Fibroblast of the conjunctiva (primary cell): ENCODE measurements around the gene MTHFSD.

ENCODE experiments used
- DNase-seq: peaks from one replicate; pipeline ENCODE4 v3.0.0-alpha.2; 2010; ENCODE audit warnings: low read depth

MTHFSD gene

GRCh38 chr16:86550281-86550680, 4.8 kb downstream of the MTHFSD start:
- no peak for DNase-seq

GRCh38 chr16:86549893-86550190, 5.2 kb downstream of the MTHFSD start:
- no peak for DNase-seq

GRCh38 chr16:86549076-86549892, 5.8 kb downstream of the MTHFSD start:
- no peak for DNase-seq

GRCh38 chr16:86547286-86547685, 7.7 kb downstream of the MTHFSD start:
- DNase-seq: no peak

DNA sequence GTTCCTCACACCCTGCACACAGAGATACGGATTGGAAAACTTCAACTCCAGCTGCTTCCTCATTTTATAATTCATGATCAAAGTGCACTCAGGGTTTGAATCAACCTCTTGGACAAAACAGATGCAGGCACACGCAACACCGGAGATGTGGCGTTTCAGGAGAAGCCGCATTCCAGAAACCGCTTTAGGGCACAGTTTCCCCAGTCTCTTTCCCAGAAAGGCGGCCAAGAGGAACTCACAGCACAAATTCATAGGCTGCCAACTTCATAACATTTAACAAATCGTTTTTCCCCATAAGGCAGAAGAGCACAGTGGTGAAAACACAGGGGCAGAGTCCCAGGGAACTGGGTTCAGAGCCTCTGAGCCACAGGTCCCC, 8.4 kb downstream of the MTHFSD start:
- no peak for DNase-seq

DNA sequence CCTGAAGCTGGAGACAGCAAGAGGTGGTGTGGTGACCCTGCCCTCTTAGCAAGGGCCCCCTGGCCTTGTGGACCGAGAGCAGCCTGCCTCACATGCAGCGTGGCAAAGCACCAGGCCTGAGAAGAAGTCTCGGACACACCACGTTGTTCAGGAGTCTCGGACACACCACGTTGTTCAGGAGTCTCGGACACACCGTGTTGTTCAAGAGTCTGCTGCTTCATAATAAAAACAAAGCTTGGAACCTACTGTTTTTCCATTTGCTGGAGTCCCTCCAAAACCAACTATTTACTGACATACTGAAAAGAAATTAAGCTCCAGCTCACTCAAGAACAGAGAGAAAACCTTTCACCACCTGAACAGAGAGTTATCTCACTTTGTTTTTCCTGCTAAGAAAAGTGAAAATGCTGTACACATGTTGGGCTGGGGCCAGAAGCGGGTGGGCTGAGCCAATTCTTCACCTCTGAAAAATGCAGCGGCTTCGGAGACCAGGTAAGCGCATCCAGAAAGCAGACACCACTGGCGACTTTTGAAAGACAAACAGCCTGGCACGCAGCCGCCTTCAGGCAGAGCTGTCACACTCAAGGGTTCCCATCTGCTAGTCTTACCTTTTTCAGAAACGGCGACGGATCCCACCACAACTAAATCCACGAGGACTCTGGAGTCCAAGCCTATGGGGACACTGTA, 8.9 kb downstream of the MTHFSD start:
- DNase-seq: no peak

DNA sequence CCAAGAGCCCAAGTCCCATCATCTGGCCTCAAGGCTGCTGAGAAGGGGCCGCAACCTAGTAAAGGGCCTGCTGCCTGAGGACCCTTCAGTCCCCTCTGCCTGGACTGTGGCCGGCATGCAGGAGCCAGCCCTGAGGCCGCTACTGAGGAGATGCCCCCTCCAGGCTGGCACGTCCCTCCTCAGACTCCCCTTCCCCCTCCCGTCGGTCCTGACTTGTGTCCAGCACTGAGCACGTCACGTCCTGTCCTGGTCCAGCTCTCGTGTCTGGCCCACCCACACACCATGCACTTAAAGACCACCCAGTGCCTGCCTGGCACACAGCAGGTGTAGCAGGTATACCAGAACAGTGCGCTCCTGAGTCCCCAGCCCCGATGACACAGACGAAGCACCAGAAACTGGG, 9.6 kb downstream of the MTHFSD start:
- DNase-seq: no peak

- DNase-seq: no peak
Observed at GRCh38 chr16:86542756-86543750, 12.0 kb downstream of the MTHFSD start.

DNA sequence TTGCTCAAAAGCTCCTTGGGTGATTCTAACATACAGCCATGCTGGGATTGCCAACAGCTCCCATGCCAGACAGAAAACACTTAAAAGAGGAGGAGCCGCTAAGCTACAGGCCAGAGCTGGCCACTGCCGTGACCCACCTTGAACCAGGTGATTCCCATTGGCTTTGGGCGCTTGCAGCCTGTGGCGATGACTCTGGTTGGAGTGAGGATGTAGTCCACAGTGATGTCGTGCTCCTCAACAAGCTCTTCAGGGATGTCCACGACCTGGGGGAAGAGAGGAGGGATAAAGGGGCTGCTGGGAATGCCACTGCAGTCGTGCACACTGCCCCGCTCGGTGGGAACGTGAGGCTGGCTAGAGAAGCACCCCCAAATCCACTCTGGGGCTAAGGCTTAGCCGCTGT, 13.5 kb downstream of the MTHFSD start:
- no peak for DNase-seq

DNA sequence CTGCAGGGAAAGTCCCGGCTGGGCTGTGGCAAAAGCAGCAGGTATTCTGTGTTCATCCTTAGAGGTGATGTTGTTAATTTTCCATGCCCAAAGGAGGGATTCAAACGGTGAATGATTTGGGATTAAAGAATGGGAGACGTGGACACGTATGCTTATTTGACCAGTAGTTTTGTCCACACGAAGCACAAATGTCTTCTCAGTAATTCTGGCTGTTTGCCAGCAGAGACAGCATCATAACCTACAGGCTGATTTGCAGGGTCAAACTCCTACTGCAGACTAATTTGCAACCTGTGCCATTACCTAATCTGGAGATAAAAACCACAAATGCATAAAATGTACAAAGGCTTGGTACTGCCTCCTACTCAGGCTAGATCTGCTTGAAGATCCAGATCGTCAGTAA, 14.1 kb downstream of the MTHFSD start:
- no peak for DNase-seq

DNA sequence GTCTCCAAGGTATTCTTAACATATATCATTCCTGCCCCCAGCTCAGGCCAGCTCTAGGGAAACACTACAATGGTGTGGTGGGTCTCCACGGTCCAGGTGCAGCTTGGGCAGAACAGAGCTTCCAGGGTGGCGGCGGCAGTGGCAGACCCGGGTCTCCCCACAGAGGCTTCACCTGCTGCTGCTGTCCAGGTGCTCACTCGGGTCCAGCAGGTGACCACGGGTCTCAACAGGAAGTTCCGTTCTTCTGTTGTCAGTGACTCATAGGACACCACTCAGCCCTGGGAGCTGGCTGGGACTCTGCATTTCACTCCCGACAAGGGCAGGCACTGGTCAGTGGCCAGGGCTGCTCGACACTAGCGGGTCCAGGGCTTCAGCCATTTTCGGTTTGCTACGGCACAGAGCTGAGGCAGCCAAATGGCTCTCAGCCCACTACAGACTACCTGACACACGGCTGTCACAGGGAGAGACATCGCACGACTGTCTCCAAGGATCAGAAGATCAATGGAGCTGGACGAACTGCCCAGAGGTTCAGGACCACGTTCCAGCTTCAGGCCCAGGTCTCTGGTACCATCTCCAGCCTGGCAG, 16.7 kb downstream of the MTHFSD start:
- no peak for DNase-seq

GRCh38 chr16:86537486-86537885, 17.5 kb downstream of the MTHFSD start:
- no peak for DNase-seq

DNA sequence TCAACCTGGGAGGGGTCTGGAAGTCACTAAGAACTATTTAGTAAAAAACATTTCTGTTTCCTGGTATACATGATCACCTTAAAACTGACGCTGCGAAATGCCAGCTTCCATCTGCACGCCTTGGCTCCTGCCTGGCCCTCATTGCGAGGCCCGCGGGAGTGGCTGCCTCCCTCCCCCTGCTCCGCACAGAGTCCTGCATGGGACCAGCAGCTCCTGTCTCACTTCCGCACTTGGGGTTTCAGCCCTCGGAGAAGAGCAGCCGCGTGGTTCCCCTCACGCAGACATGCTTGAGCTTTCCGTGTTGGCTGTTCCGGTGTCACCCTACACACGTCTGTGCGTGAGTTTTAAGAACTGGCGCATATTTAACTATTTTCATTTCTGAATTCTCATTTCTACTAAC, 18.4 kb downstream of the MTHFSD start:
- no peak for DNase-seq

DNA sequence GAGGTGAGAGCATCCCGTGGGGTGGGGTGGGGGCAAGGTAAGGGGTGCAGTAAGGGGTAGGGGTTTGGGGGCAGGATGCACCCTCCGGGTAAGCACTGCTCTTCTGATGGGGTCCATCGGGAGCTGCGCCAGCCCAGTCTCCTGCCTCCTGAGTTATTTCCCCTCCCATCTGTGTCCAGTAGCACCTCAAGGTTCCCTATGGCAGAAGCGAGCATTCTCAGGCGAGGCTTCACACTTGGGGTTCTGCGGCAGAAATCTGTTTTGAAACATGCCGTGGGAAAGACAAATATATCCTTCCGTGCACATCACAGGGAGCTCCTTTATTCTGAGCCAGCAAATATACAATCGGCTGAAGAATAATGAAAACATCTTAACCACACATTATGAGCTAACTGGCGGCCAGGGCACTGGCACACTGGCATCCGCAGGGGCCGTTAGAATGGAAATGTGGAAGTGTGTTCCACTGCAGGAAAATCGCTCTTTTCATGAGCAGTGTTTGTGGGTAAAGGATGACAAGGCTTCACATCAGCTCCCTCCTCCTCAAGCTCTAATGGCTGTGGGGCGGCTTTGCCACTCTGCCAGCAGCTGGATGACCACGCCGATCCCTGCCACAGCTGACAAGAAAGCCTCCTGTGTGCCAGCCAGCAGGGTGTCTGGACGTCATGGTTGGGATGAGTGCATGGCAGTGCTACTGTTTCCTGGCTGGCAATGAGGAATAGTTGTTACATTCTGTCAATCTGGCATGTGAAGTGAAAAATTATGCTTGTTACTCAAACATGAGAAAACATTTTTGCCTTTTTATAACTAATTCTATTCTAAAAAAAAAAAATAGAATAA, 20.0 kb downstream of the MTHFSD start:
- DNase-seq: no peak

DNA sequence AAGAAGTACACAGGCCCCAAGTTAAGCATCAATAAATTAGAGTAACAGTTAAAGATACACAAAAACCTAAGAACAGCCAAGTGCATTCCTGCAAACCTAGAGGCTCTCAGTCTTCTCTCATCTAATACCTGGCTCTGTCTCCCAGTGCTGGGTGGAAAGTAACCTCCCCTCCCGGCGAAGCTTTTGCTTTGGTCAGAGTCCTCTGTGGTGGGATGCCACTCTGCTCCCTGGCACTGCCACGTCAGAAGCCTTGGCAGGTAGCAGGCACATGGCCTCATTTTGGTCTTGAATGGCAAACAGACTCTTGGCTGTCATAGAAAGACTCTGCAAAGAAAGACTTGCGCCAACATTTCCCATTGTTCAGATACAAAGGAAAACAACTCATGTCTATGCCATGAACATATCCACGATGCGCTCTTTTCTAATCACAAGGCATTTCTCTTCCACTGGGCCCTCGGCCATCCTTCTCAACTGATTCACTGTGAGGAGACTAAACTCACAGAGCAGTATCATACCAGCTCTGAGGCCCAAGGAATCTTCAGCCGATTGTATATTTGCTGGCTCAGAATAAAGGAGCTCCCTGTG, 21.2 kb downstream of the MTHFSD start:
- DNase-seq: no peak

DNA sequence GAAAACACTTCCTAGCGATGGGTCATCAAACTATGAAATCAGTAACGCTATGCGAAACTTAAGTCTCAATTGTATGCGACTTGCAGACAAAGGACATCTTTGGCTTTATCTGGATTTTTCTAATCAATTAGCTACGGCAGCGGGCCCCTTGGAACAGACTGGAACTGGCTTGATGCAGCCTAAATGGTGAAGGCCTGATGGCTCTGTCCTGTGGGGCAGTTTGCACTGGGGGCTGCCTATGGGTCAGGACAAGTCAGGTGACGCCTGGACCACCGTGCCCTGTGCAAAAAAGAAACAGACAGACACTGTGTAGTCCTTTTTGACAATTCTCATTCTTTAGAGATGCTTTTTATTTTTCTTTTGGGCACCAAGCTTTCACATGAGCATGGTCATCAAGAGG, 22.0 kb downstream of the MTHFSD start:
- DNase-seq: no peak

- no peak for DNase-seq
Observed at GRCh38 chr16:86532526-86532815, 22.6 kb downstream of the MTHFSD start.

- no peak for DNase-seq
Observed at GRCh38 chr16:86531641-86532525, 23.2 kb downstream of the MTHFSD start.

DNA sequence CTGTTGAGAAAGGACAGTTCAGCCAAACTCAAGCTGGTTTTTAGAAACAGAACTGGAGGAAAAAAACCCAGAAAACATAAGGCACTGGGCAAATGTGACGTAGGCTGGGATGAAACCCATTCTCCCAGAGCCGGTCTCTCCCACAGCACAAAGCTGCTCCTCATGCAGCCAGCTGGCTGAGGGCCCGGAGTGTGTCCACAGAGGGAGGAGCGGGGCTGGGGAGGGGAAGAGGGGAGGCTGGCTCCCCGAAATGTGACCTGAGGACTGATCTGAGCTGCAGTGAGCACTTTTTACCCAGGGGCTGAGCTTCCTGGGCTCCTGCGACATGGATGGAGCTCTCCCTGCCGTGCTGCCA, 23.9 kb downstream of the MTHFSD start:
- DNase-seq: peak; percentile 49
